Epidermal melanocyte (primary cell): ENCODE data around the gene ZNF74.
A peak's percentile ranks its signal among the peaks of the same experiment; 100 is the strongest.

Experiments
- DNase-seq: peaks from one replicate; pipeline ENCODE4 v3.0.0; 2011; ENCODE audit warnings: low spot score; ENCODE audit not compliant: insufficient read length

Gene ZNF74

DNA sequence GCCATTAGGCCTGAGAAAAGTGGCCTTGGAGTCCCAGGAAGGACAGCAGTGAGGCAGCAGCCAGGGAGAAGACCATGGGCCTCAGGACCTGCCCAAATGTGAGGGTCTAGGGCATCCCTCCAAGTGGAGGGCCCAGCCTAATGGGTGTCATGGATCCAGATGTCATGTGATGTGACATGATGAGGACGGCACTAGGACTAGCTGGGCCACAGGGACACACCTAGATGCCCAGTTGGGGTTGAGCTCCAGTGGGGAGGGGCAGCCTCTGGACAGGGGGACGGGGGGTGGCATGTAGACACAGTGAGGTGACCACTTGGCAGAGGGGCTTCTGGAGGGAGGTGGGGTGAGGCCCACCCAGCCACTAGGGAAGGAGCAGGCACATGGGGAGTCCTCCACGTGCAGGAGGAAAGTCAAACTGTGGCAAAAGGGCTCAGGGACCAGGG lies 38.3 kb downstream of the ZNF74 start:
- no peak for DNase-seq

DNA sequence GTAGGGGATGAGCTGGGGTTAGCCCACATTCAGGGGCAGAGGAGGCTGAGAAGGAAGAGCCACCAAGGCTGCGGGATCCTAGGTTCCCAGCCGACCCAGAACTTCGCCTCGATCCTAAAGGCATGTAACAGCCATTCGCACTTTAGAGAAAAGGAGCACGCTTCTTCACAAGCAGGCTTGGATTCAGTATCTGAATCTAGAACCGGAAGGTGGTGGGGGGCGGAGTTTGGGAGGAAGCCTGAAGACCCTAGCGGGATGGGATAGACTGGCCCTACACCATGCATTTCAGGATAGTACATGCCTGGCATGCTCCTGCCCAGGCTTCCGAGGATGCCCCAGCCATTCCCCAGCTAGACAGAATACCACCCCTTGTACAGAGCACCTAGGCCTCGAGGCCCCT lies 39.2 kb downstream of the ZNF74 start:
- DNase-seq: peak; percentile 17

DNA sequence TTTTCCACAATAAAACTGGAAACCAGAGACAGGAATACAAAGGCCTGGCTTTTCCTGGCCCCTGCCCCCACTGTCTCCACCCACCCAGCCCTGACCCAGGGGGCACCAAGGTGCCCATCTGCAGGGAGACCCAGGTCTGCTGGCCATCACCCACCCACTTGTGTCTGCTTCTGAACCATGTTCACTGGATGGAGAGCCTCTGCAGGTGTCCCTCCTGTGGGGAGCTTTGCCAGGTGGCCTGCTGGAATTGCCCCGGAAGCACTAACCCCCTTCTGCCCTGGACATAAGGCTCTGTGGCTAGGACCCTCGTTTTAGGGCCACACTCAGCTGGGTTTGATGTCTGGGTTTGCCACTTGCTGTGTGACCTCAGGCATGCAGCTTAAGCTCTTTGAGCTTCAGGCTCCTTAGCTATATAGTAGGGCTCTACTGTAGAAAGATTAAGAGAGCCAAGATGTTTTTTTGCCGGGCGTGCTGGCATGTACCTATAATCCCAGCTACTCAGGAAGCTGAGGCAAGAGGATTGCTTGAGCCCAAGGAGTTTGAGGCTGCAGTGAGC lies 39.8 kb downstream of the ZNF74 start:
- DNase-seq: peak; percentile 17

DNA sequence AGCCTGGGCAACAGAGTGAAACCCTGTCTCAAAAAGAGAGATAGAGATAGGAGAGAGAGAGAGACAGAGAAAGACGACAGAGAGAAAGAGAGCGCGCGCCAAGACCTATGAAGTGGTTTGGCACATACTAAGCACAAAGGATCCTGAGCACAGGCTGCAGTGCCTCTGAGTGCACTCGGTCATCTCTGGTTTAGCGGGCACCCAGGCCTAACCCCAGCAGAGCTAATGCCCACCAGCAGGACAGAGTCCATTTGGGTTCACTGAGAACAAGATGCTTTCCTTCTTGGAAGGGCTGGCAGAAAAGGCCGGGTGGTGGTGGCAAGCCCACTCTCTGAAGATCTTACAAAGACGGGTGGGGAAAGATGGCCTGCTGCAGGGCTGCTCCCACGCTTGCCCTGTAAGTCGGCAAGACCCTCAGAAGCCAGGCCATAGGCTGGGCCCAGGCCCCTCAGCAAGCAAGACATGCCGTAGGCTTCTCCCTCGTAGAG lies 40.4 kb downstream of the ZNF74 start:
- DNase-seq: peak; percentile 11

DNA sequence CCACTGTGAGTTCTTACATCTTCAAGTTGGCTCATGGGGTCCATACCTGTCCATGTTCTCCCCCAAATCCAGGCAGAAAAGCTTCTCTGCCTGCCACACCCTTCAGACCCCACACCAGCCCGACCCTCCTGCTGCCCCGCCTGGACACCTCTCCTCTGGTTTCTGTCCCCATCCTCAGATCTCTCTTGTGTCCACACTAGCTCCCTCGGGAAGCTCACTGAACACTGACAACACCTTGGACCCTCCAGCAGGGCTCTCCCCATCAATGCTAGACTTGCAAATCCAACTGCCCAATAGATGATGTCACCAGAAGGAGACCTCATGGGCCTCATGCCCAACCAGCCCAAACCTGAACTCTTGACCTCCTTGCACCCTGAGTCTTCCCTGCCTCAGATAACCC lies 40.8 kb downstream of the ZNF74 start:
- peak; percentile 11 for DNase-seq

DNA sequence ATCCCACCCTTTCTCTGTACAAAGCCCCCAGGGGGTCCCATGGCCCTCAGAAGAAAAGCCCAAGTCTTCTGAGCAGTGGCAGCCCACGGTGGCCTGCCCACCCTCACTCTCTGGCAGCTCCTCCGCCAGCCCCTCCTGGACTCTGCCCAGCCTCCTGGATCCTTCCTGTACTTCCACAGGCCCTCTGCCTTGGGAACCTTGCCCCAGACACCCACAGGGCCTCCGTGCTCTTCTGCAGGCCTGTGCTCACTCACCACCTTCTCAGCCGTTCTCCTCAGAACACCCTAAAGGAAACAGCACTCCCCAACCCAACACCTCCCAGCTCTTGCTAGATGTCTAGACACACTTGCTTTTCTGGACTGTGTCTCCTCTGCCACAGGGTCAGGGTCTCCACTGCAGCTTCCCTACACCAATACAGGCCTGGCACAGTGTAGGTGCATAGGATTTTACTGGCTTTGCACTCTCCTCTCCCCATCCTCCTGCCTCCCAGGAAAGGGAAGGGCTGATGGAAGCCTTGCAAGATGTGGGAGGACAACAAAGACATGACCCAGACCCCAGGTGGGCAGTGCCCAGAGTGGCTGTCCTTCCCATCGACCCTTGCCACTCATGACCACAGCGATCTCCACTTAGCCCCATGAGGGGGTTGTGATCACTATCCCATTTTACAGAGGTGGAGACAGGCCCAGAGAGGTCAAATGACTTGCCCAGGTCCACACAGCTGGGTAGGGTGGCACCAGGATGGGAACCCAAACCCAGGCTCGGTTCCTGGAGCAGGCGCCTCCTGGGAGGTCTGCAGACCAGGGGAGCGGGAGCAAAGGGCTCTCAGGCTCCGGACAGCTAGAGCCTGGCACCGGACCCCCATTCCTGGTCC lies 41.7 kb downstream of the ZNF74 start:
- DNase-seq: peak; percentile 18

DNA sequence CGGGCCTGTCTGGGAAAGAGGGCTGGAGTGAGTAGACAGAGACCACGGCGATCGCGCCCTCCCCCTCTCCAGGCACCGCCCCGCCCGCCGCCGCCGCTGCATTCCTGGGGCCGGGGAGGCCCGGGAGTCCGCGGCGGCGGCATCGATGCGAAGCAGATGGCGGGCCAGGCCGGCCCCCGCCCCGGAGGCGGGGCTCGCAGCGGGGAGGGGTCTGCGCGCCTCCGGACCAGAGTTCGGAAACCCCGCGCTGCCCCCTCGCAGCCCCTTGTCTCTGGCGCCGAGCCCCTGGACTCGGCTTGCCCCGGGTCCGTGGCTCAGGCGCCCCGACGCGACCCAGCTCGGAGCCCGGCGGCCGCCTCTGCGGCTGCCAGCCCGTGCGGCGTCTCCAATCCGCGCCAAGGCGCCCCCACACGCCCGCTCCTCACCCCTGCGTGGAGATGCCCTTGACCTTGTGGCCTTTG lies 42.4 kb downstream of the ZNF74 start:
- DNase-seq: peak; percentile 85

DNA sequence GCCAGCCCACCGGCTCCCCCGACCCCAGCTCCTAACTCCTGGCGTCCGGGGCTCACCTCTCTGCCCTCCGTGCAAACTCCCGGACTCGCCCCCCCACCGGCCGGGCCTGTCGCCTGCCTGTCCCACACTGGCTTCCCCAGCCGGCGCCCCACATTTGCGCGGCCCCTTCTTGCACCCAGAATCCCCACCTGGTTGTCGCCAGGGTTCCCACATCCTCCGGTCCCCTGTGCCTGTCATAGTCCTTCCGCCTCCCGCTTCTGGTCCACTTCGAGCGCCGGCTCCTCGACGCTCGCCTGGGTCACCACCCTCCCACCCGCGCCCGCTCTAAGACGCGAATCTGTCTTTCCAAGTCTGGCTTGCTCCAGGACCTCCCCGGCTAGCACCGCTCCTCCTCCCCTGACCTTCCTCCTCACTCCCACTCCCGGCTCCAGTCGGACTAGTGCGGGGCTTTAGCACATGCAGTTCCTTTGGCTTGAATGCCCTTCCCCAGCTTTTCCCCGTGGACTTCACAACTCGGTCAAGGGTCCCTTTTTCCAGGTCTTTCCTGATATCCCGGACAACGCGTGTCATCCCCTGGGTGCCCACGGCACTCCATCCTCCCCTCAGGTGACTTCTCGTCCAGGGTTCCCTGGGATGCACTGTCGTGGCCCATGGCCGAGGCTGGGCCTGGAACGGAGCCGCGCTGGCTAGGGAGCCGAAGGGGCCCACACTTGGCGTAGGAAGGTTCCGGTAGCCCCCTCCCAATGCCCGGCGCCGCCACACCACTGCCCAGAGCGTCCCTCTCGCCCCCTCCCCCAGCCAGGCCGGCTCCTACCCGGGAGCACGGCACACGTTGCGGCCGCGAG lies 43.0 kb downstream of the ZNF74 start:
- DNase-seq: peak; percentile 47

DNA sequence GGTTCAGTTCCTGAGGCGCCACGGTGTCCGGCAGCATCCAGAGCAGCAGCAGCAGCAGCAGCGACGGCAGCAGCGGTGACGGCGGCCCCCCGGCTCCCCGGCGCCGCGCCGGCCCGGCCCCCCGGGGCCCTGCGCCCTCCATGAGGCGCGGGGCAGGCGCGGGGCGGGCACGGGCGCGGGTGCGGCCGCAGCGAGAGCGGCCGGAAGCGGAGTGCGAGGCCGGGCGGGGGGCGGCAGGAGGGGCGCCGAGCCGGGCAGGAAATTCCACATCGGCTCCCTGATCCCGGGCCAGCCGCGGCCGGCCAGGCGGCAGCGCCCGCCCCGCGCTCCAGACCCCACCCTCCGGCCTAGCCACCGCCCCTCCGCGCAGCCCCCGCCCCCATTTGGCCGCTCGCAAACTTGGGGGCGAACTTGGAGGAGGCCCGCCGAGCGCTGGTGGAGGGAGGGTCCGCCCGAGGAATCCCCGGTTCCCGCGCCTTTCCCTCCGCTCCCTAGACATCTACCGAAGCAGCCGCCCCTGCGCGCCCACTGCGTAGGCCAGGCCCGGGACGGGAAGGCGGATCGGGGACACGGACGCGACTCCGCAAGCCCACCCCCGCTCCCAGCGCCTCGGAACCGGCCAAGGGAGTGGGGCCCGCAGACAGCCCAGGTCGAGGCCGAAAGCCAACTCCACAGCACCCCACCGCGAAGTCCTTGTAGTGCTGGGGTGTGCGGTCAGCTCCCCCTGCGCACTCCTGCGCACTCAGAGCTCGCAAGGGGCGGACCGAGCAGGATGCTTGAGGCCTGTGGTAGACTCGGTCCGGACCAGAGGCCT lies 43.9 kb downstream of the ZNF74 start, which contains the start of gene SCARF2:
Gene SCARF2, minus strand, starts transcription at position 213 of the 814 bp plus-strand sequence. Its CDS starts 71 bp downstream, at position 142.
- peak; percentile 95 for DNase-seq

DNA sequence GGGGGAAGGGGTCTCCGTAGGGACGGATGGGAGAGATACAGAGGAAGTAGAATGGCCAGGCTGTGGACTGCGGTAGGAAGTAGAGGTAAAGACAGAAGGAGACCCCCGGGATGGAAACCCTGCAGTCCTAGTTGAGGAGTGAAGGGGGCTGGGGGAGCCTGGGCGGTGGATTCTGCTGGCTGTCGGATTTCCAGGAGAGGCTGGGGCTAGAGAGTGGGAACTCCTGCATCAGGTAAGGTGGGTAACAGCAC lies 44.4 kb downstream of the ZNF74 start:
- DNase-seq: no peak

DNA sequence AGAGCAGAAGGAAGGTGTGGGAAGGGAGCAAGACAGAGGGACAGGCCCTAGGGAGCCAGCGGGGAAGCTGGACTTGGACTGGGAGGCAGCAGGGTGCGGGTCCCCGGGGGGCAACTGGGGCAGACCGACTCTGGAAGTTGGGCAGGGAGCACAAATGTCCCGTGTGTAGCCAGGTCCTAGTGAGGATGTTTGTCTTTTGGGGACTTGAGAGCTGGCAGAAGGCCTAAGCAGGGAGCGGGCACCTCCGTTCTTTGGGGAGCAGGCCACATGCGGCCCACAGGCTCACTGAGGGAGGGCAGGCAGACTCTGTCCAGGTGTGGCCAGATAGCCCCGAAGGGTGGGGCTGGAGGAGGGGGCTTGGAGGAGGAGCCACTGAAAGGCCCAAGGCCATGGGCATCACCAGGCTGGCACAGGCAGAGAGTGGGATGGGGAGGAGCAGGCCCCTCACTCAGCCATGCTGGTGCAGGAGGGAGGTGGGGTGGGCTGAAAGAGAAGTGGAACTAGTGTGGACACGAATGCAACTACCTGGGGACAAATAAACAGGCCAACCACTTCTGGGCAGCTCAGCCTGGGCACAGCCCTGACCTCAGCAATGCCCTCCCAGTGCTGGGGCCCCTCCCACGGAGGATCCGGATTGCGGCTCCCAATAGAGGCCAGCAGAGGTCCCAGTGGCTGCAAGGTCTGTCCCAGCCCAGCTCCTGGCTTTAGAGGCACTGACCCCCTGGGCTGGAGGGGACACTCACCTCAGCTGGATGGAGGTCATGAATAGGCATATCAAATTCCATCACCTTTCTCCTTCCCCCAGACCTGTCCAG lies 44.9 kb downstream of the ZNF74 start:
- peak; percentile 63 for DNase-seq

DNA sequence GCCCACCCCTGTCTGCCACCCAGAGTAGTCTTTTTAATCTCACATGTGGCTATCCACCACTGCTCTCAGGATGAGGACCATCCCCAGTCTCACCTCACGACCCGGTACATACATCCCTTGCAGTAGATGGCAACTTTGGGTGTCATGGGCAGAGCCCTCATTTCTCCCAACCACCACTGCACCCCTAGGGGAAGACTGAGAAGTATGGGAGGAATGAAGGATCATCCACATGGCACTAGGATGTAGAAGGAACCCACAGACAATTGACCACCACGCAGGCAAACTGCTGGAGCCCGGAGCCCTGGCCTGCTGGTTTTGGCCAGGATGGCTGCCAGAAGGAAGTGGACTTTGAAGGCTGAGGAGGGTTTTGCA lies 45.6 kb downstream of the ZNF74 start:
- DNase-seq: peak; percentile 13

DNA sequence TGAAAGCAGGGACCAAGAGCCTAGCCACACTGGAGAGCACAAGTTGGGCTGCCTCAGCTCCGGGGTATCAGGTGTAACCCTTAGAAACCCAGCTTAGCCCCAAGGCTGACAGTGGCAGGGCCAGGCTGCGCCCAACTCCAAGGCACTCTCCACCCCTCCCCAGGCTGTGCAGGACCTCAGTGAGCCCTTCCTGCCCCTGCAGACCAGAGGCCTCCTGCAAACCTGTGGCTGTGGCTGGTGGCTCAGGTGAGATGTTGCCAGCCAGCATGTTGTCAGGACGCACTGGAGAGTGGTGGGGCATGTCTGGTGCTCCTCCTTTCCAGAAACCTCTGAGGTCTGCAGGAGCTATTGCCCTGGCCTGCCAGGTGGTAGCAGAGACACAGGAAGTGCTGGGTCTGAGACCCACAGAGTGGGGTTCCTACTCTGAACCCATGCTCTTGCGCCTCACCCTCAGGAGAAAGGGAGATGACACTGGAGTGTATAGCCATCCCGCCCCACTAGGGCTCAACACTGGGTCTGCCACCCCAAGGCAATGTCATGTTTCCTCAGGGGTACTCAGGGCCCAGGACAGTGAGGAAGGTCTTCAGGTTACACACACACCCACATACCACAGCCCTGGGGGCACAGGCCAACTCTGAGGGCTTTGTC lies 46.1 kb downstream of the ZNF74 start:
- DNase-seq: peak; percentile 12

DNA sequence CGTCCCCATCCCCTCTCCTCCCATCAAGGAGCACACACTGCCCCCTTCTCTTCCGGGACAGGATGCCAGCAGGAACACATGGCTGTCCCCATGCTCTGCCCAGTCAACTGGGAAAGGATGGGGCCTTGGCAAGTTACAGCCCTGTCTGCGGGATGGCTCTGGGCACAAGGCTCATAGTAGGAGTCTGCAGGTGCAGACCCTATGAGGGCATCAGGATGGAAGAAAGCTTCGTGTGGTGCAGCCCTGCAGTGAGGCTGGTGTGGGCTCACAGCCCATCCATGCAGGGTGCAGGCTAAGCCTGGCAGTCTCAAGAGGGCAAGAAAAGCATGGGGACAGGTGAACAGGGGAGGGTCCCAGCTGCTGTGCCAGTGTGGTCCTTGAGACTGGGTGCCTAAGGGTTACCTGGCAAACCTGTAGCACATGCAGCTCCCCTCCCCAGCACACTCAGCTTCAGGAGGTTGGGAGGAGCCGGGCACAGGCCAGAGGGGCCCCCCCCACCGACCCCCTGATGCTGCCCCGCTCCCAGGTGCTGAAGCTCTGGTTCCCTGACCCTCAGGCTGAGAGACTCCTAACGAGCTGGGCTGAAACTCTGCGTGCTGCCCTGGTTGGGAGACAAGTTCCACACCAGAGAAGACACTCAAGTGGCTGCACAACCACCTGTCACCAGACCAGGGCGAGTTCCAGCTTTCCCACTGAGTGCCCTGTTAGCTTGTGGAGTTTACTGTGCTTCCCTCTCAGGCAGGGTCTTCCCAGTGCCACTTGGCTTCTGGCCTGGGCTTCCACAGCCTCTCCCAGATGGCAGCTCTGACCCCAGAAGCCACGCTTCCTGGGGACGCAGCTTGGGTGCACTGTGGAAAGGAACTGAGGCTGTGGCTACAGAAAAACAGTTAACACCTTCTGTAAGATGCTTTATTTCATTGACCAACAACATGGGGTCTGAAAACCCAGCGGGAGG lies 47.0 kb downstream of the ZNF74 start:
- DNase-seq: peak; percentile 14

DNA sequence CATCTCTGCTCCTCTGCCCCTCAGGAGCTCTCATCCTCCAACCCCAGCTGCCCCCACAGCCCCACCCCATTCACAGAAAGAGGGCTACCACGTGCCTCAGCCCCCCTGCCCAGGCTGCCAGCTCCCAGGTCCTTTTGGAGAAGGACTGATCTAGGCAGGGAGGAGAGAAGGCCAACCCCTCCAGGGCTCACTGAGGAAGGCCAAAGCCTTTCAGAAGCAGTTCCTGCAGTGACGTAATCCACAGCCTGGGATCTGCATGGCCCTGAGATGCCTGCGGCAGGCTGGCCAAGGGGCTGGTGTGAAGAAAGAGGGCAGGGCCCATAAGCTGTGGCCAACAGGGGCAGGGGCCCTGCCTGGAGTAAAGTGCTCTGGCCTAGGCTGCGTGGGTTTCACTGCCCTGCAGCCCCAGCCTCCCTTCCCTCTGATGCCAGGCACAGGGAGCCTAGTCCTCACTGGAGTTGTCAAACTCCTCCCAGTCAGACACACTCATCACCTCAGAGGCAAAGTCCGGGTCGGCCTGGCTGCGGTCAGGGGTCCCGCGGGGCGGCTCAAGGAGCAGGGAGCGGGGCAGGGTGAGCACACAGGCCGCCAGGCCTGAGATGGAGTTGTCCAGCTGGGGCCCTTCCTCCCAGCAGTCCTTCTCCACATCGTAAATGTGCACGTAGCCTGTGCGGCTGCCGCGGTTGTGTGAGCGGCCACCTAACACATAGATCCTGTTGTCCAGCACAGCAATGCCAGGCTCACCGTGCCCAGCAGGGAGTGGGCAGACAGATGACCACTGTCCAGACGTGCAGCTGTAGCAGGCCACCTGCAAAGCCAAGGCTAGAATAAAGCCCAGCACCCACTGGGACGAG lies 47.9 kb downstream of the ZNF74 start:
- peak; percentile 14 for DNase-seq

DNA sequence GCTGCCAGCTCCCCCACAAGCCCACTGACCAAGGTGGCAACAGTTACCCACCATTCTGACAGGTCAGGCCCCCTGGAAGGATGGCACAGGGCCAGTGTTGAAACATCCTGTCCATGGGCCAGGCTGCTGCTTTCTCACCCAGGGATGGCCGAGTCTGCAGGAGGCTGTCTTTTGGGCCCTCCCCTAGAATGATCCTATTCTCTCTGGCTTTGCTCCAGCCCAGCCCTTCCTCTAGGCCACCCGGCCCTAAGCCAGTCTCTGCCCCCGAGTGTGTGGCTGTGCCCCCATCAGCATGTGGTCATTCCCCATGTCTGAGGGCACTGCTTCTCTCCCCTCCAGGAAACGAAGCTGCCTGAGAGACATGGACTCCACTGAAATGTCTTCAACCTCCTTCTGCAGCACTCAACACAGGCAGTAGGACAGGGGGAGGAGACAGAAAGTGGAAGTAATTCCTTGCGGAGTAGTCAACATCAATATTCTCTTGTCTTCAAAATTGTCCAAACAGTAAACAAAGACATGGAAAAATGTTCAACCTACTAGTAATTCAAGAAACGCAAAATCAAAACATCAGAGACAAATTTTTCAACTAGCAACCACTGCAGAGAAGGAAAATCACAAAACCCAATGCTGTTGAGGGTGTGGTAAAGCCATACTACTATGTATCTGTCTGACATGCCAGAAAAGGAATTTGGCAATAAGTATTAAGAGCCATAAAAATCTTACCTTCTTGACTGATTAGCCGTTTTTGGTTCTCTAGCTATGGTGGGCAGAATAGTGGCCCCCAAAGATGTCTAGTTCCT lies 48.7 kb downstream of the ZNF74 start:
- peak; percentile 15 for DNase-seq

DNA sequence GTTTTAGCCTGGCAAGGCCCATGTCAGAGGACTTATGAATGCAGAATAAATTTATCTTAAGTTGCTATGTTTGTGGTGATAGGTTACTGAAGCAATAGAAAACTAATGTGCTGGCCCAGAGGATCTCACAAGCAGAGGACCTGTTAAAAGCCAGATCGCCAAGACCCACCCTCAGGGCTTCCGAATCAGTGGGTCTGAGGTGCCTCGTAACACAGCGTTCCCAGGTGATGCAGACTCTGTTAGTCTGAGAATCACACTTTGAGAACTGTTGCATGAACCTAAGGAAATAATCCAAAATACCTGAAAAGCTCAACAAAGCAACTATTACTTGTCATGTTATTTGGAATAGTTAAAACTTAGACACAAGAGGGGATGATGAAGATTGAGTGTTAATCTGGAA lies 50.4 kb downstream of the ZNF74 start:
- DNase-seq: peak; percentile 3
